Measurements from ENCODE around the gene DCLK3.

The DCLK3 gene

DNA sequence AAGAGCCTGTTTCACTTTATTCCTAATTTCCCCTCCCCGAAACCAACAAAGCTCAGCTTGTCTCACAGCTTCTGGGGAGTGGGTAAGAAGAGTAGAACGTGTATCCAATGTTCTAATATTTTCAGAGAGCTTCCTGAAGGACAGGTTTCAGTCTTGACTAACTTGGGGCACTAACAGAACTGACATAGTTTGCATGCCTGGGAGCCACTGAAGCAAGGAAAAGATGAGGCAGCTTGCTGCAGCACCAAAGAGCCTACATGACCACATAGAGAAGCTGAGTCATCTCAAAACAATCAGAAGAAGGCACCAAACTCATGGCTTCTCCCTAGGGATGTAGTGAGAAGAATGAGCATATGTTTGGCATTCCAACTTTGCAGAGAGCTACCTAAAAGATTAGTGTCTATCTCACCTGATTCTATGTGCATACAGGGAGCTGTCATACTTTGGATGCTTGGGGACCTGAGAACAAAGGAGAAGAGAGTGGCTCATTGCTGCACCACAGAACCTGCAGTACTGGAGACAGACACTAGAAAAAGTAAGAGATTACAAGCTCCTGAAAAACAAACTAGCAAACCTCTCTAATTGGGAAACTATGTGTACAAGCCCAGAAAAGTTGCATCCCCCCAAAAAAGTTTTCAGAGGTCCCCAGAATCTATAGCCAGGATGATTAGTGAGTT, 86.9 kb downstream of the DCLK3 start:
- no peak for TF ChIP-seq SNAI2 (CRISPR knock-in tag; IDR thresholded peaks at IDR 0.05)
- no peak for TF ChIP-seq ARNTL (CRISPR knock-in tag; IDR thresholded peaks at IDR 0.05; ENCODE audit: borderline replicate concordance, low read depth)
- TF ChIP-seq ZC3H10 (CRISPR knock-in tag; IDR thresholded peaks at IDR 0.05), result no peak
- TF ChIP-seq TCF4 (CRISPR knock-in tag; IDR thresholded peaks at IDR 0.05; ENCODE audit: borderline replicate concordance), result no peak
- TF ChIP-seq, protein P1, sequence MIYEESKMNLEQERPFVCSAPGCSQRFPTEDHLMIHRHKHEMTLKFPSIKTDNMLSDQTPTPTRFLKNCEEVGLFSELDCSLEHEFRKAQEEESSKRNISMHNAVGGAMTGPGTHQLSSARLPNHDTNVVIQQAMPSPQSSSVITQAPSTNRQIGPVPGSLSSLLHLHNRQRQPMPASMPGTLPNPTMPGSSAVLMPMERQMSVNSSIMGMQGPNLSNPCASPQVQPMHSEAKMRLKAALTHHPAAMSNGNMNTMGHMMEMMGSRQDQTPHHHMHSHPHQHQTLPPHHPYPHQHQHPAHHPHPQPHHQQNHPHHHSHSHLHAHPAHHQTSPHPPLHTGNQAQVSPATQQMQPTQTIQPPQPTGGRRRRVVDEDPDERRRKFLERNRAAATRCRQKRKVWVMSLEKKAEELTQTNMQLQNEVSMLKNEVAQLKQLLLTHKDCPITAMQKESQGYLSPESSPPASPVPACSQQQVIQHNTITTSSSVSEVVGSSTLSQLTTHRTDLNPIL (CRISPR knock-in tag; IDR thresholded peaks at IDR 0.05; ENCODE audit: low read depth), result no peak
- no peak for TF ChIP-seq ESRRG (CRISPR knock-in tag; IDR thresholded peaks at IDR 0.05)
- no peak for TF ChIP-seq PPARA (CRISPR knock-in tag; IDR thresholded peaks at IDR 0.05; ENCODE audit: borderline replicate concordance)
- TF ChIP-seq OSR1 (CRISPR knock-in tag; IDR thresholded peaks at IDR 0.05), result no peak
- TF ChIP-seq ZFP30 (CRISPR knock-in tag; IDR thresholded peaks at IDR 0.05), result no peak
- TF ChIP-seq BACH2 (CRISPR knock-in tag; IDR thresholded peaks at IDR 0.05; ENCODE audit: borderline replicate concordance), result no peak
- TF ChIP-seq RARB (CRISPR knock-in tag; IDR thresholded peaks at IDR 0.05), result no peak
- TF ChIP-seq TOX (CRISPR knock-in tag; IDR thresholded peaks at IDR 0.05; ENCODE audit: borderline replicate concordance), result no peak
- TF ChIP-seq, protein P2, sequence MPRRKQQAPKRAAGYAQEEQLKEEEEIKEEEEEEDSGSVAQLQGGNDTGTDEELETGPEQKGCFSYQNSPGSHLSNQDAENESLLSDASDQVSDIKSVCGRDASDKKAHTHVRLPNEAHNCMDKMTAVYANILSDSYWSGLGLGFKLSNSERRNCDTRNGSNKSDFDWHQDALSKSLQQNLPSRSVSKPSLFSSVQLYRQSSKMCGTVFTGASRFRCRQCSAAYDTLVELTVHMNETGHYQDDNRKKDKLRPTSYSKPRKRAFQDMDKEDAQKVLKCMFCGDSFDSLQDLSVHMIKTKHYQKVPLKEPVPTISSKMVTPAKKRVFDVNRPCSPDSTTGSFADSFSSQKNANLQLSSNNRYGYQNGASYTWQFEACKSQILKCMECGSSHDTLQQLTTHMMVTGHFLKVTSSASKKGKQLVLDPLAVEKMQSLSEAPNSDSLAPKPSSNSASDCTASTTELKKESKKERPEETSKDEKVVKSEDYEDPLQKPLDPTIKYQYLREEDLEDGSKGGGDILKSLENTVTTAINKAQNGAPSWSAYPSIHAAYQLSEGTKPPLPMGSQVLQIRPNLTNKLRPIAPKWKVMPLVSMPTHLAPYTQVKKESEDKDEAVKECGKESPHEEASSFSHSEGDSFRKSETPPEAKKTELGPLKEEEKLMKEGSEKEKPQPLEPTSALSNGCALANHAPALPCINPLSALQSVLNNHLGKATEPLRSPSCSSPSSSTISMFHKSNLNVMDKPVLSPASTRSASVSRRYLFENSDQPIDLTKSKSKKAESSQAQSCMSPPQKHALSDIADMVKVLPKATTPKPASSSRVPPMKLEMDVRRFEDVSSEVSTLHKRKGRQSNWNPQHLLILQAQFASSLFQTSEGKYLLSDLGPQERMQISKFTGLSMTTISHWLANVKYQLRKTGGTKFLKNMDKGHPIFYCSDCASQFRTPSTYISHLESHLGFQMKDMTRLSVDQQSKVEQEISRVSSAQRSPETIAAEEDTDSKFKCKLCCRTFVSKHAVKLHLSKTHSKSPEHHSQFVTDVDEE (CRISPR knock-in tag; IDR thresholded peaks at IDR 0.05), result no peak
- TF ChIP-seq ZNF8 (CRISPR knock-in tag; IDR thresholded peaks at IDR 0.05), result no peak
- TF ChIP-seq, protein P3, sequence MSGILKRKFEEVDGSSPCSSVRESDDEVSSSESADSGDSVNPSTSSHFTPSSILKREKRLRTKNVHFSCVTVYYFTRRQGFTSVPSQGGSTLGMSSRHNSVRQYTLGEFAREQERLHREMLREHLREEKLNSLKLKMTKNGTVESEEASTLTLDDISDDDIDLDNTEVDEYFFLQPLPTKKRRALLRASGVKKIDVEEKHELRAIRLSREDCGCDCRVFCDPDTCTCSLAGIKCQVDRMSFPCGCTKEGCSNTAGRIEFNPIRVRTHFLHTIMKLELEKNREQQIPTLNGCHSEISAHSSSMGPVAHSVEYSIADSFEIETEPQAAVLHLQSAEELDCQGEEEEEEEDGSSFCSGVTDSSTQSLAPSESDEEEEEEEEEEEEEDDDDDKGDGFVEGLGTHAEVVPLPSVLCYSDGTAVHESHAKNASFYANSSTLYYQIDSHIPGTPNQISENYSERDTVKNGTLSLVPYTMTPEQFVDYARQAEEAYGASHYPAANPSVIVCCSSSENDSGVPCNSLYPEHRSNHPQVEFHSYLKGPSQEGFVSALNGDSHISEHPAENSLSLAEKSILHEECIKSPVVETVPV (CRISPR knock-in tag; IDR thresholded peaks at IDR 0.05), result no peak
- TF ChIP-seq ZNF565 (CRISPR knock-in tag; conservative IDR thresholded peaks at IDR 0.05; ENCODE audit: low read depth), result no peak
- no peak for TF ChIP-seq ZNF70 (CRISPR knock-in tag; IDR thresholded peaks at IDR 0.05)
- TF ChIP-seq GLIS3 (CRISPR knock-in tag; IDR thresholded peaks at IDR 0.05), result no peak
- TF ChIP-seq ZFP3 (CRISPR knock-in tag; IDR thresholded peaks at IDR 0.05), result no peak
- peak; percentile 60; the same call in 1 of the 3 replicates for ATAC-seq

DNA sequence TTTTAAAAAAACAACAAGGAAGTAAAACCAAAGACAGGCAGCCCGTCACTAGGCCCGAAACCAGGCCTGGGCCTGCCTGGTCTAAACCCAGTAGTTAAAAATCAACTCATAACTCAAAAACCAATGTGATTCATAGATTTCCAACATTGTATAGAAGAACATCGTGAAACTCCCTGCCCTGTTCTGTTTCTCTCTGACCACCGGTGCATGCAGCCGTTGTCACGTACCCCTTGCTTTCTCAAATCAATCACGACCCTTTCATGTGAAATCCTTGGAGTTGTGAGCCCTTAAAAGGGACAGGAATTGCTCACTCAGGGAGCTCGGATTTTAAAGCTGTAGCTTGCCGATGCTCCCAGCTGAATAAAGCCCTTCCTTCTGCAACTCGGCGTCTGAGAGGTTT, 89.5 kb downstream of the DCLK3 start:
- ATAC-seq, result no peak
- TF ChIP-seq ARNTL (CRISPR knock-in tag; IDR thresholded peaks at IDR 0.05; ENCODE audit: borderline replicate concordance, low read depth), result no peak
- no peak for TF ChIP-seq ZFP3 (CRISPR knock-in tag; IDR thresholded peaks at IDR 0.05)
- TF ChIP-seq, protein P4, sequence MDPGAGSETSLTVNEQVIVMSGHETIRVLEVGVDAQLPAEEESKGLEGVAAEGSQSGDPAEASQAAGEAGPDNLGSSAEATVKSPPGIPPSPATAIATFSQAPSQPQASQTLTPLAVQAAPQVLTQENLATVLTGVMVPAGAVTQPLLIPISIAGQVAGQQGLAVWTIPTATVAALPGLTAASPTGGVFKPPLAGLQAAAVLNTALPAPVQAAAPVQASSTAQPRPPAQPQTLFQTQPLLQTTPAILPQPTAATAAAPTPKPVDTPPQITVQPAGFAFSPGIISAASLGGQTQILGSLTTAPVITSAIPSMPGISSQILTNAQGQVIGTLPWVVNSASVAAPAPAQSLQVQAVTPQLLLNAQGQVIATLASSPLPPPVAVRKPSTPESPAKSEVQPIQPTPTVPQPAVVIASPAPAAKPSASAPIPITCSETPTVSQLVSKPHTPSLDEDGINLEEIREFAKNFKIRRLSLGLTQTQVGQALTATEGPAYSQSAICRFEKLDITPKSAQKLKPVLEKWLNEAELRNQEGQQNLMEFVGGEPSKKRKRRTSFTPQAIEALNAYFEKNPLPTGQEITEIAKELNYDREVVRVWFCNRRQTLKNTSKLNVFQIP (CRISPR knock-in tag; IDR thresholded peaks at IDR 0.05; ENCODE audit: borderline replicate concordance, low read depth), result no peak
- TF ChIP-seq PPARA (CRISPR knock-in tag; IDR thresholded peaks at IDR 0.05; ENCODE audit: borderline replicate concordance), result no peak
- no peak for TF ChIP-seq TOX (CRISPR knock-in tag; IDR thresholded peaks at IDR 0.05; ENCODE audit: borderline replicate concordance)
- TF ChIP-seq, protein P1 (CRISPR knock-in tag; IDR thresholded peaks at IDR 0.05; ENCODE audit: low read depth), result no peak
- TF ChIP-seq, protein P3 (CRISPR knock-in tag; IDR thresholded peaks at IDR 0.05), result no peak
- TF ChIP-seq, protein P5, sequence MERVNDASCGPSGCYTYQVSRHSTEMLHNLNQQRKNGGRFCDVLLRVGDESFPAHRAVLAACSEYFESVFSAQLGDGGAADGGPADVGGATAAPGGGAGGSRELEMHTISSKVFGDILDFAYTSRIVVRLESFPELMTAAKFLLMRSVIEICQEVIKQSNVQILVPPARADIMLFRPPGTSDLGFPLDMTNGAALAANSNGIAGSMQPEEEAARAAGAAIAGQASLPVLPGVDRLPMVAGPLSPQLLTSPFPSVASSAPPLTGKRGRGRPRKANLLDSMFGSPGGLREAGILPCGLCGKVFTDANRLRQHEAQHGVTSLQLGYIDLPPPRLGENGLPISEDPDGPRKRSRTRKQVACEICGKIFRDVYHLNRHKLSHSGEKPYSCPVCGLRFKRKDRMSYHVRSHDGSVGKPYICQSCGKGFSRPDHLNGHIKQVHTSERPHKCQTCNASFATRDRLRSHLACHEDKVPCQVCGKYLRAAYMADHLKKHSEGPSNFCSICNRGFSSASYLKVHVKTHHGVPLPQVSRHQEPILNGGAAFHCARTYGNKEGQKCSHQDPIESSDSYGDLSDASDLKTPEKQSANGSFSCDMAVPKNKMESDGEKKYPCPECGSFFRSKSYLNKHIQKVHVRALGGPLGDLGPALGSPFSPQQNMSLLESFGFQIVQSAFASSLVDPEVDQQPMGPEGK (CRISPR knock-in tag; IDR thresholded peaks at IDR 0.05; ENCODE audit: borderline replicate concordance), result no peak
- TF ChIP-seq, protein P2 (CRISPR knock-in tag; IDR thresholded peaks at IDR 0.05), result no peak
- TF ChIP-seq SNAI2 (CRISPR knock-in tag; IDR thresholded peaks at IDR 0.05), result no peak
